Left forelimb (tissue), 1 donor: ENCODE results near the gene GPR15LG.
A peak's percentile ranks its signal among the peaks of the same experiment; 100 is the strongest.

ENCODE experiments used
- DNase-seq: peaks from one replicate; pipeline ENCODE4 v3.0.0-alpha.2; 2018; ENCODE audit warnings: low spot score

The GPR15LG gene

GRCh38 chr10:84193846-84194423, 20.3 kb downstream of the GPR15LG start:
- no peak for DNase-seq

DNA sequence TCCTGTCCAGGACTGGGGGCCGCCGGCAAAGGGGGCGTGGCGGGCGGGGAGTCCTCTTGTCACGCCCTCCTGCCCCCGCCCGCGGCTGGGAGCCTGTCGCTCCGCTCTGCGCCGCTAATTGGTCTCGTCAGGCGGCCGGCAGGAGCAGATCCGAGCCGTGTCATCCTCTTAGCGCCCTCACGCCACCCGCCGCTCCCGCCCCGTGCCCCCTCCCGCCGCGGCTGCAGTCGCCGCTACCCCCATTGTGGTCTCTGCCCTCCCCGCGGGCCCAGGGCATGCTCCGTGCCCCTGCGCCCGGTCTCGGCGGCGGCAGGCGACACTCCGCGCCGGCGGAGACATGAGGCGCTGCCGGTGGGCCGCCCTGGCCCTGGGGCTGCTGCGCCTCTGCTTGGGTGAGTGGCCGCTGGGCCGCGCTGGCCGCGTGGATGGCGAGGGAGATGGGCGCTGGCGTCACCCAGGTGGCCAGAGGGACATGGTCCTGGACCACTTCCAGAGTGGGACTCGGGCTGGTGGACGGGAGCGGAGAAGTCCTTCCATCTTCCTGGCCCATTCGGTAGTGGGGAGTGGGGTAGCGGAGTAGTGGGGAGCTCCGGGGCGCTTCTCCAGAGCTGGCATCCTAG, 20.9 kb downstream of the GPR15LG start, which contains the start of gene CDHR1:
CDHR1 (plus strand) TSS at position 114 of the 620 bp plus-strand sequence; CDS start at position 338, 224 bp downstream.
- DNase-seq, result no peak

GRCh38 chr10:84195044-84195830, 21.6 kb downstream of the GPR15LG start:
- no peak for DNase-seq

DNA sequence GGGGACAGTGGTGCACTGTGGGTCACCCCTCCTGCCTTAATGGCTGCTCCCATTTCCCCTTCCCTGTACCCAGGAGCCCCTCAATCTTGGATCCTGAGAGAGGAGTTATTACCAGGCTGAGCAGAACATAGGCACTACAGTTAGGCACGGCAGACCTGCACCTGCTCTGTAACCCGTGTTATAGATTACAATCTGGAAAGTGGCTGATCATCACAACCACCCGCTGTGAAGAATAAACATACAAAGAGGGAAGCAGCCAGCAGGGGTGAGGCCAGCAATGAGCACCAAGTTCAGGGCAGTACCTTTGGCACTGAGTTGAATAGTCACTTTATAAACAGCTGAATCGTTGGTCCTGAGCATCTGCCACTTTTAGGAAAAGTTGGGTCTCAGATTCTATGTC, 22.5 kb downstream of the GPR15LG start:
- no peak for DNase-seq

DNA sequence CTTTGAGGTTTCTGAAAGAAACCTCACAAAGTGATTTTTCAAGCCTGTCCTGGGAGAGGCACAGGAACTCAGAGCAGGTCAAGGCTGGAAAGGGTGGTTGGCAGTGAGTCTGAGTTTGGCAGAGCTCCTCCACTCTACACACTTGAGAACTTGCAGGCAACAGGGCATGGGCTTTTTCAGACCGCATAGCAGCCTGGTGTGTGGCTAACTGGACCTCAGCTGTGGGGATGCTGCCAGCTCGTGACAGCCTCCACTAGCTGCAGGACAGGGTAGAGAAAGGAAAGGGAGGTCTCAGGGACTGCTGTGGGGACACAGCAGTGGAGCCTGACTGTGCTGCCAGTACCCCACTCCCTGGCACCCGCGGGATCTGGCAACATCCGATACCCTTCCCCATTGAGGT, 23.3 kb downstream of the GPR15LG start:
- DNase-seq, result no peak

GRCh38 chr10:84197643-84198042, 24.0 kb downstream of the GPR15LG start:
- no peak for DNase-seq

DNA sequence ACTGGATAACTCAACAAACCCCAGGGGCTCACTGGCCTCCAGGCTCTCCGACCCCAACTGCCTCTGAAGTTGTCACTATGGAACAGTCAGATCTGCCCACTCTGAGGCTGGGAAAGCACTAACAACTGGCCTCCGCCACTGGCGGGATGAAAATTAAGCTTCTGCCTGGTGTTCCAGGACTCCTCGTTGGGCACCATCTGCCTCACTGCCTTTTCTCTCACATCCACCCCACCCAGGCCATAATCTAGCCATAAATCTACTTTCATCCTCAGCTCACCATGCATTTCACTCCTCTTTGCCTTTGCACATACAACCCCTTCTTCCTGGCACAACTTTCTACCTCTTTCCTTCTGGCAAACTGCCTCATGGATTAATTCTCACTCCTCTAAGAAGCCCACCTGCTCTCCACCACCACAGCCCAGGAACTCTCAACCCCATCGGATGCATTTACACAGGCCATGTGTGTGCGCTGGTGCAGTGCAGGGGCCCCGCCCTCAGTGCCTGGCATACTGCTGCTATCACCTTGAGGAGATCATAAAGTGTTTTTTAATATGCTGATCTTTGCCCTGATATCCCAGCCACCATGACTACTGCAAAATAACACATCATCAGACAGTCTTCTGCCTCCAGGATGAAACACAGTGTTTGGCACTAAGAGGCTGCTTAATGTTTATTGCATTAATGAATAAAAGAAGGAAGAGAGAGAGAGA, 24.8 kb downstream of the GPR15LG start:
- DNase-seq, result no peak

- DNase-seq, result no peak
Observed at GRCh38 chr10:84200537-84201243, 27.1 kb downstream of the GPR15LG start.

- DNase-seq, result no peak
Observed at GRCh38 chr10:84201244-84201606, 27.6 kb downstream of the GPR15LG start.

GRCh38 chr10:84201682-84202081, 28.1 kb downstream of the GPR15LG start:
- no peak for DNase-seq

DNA sequence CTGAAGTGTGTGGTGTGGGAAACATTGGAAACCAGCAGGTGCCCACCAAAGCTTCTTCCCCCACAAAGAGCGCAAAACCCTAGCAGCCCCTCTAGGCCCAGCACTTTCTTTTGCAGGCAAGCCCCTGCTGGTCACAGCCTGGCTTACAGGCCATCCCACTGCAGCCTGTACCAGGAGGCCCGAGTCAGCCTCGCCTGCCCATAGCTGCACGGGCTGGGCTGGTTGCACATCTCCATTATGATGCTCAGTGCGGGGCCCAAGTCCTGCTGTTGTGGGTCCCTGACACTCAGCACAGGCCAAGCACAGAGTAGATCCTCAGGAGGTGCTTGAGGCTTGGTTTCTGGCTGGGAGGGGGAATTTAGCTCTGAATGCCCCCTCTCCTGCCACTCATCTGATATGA, 28.7 kb downstream of the GPR15LG start:
- DNase-seq, result no peak

DNA sequence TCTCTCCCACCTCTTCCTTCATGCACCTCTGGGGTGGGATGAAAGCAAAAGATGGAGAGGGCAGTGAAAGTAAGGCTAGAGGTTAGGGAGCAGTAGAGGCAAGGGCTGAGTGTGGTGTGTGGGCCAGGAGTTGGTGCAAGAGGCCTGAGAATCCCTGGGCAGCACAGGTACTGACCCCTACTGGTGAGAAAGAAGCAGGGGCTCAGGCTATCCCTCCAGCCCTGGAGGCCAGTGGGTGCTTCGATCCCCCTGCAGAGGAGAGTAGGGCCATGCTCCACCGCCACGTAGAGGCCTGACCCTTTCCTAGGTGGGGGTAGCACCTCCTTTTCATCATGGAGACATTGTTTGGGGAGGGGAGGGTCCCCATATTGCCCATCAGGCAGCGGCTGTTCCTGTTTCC, 30.5 kb downstream of the GPR15LG start:
- no peak for DNase-seq

- no peak for DNase-seq
Observed at GRCh38 chr10:84204610-84205009, 31.0 kb downstream of the GPR15LG start.

DNA sequence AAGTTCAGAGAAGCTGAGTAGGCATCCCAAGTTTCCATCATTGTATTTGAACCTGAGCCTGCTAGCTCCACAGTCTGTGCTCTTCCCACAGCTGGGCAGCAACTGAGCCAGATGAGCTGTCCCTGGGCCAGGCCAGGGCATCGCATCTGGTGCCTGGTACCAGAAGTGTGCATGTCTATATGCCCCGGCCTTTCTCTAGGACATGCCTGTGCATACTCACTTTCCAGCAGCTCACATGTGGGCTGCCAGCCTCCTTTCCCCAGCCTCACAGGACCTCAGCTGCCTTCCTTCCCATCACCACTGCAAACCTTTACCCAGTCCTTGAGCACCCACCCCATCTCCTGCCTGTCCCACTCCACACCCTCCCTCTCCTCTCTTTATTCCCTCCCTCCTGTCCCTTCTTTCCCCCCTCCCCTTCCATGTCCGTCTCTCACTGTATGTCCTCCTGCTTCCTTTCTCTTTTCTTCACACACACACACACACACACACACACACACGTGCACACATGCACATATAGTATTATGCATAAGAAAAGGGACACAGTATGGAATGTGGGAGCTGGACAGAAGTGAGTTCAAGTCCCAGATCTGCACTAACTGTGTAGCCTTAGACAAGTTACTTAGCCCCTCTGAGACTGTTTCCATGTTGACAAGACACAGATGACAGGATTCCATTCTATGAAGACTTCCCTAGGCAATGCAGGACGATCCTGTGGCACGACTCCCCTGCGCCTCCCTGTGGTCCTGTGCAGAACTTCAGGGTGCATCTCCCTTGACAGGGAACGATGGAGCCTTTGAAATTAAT, 31.6 kb downstream of the GPR15LG start:
- no peak for DNase-seq

GRCh38 chr10:84205853-84206525, 32.4 kb downstream of the GPR15LG start:
- DNase-seq, result no peak

DNA sequence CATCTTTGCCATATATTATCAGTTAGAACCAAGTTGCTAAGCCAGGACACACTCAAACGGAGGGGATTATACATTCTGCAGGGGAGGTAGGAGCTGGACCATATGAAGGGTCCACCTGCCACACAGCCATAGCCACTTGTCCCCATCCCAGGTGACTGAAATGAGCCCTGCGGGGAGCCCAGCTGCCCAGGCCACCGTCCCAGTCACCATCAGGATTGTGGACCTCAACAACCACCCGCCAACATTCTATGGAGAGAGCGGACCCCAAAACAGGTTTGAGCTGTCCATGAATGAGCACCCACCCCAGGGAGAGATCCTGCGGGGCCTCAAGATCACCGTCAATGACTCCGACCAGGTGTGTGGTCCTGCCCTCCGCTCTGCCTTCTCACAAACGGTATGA, 34.4 kb downstream of the GPR15LG start:
- DNase-seq, result no peak

DNA sequence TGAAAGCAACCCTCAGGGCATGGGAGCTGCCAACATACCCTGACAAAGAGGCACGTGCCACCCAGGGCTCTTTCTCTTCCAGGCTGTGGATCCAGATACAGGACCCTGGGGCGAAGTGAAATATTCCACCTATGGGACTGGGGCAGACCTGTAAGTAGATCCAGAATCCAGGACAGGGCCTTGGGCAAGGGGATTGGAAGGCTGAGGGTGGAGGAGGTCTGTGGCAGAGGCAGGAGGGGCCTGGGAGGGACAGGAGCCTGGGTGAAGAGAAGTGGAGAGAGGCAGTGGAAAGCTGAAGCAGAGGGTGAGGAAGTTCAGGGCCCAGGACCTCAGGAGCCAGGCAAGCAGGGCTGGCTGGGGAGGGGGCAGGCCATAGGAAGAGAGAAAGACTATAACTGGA, 38.0 kb downstream of the GPR15LG start:
- peak; percentile 23 for DNase-seq

GRCh38 chr10:84212014-84212413, 38.4 kb downstream of the GPR15LG start:
- DNase-seq, result no peak

DNA sequence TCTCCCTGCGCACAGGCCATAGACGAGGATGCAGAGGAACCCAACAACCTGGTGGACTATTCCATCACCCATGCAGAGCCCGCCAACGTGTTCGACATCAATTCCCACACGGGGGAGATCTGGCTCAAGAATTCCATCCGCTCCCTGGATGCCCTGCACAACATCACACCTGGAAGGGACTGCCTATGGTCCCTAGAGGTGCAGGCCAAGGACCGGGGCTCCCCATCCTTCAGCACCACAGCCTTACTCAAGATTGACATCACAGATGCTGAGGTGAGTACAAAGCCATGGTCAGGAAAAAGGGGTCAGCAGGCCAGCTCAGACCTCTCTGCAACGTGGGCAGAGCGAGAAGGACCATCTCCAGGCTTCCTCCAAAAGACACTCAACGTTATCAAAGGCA, 39.5 kb downstream of the GPR15LG start:
- DNase-seq, result peak; percentile 34

DNA sequence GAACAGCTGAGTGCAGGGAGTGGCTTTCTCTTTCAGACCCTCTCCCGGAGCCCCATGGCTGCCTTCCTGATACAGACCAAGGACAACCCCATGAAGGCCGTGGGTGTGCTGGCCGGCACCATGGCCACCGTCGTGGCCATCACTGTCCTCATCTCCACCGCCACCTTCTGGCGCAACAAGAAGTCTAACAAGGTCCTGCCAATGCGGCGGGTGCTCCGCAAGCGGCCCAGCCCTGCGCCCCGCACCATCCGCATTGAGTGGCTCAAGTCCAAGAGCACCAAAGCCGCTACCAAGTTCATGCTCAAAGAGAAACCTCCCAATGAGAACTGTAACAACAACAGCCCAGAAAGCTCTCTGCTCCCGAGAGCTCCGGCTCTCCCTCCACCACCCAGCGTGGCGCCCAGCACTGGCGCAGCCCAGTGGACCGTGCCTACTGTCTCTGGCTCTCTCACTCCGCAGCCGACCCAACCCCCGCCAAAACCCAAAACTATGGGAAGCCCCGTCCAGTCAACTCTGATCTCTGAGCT, 40.5 kb downstream of the GPR15LG start:
- DNase-seq, result peak; percentile 30
